GM18502 (cell line): ENCODE results near the gene ABCF3.
A peak's percentile ranks its signal among the peaks of the same experiment; 100 is the strongest.

Experiments
- ATAC-seq: cut with Tn5 transposase; IDR thresholded peaks from one replicate; pipeline ENCODE4 v1.9.1; 2021; ENCODE audit warnings: mild to moderate bottlenecking; ENCODE audit not compliant: unreplicated experiment, poor library complexity

The ABCF3 gene

DNA sequence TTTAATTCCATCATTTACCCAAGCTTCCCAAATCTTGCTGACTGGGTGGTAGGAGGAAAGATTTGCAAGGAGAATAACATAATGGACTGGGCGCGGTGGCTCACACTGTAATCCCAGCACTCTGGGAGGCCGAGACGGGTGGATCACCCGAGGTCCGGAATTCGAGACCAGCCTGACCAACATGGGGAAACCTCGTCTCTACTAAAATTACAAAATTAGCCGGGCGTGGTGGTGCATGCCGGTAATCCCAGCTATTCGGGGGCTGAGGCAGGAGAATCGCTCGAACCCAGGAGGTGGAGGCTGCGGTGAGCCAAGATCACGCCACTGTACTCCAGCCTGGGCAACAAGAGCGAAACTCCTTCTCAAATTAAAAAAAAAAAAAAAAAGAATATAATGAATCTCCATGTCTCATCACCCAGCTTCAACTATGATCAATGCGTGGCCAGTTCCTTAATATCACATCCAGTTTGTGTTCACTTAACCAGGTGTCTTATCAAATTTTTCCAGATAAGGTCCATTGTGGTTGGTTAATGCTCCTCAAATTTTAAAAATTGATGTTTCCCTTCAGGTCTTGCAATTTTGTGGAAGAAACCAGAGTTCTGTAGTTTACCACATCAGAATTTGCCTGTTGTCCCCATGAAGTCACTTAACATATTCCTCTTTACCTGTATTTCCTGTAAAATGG, 1.3 kb upstream of the ABCF3 start:
- ATAC-seq = no peak

DNA sequence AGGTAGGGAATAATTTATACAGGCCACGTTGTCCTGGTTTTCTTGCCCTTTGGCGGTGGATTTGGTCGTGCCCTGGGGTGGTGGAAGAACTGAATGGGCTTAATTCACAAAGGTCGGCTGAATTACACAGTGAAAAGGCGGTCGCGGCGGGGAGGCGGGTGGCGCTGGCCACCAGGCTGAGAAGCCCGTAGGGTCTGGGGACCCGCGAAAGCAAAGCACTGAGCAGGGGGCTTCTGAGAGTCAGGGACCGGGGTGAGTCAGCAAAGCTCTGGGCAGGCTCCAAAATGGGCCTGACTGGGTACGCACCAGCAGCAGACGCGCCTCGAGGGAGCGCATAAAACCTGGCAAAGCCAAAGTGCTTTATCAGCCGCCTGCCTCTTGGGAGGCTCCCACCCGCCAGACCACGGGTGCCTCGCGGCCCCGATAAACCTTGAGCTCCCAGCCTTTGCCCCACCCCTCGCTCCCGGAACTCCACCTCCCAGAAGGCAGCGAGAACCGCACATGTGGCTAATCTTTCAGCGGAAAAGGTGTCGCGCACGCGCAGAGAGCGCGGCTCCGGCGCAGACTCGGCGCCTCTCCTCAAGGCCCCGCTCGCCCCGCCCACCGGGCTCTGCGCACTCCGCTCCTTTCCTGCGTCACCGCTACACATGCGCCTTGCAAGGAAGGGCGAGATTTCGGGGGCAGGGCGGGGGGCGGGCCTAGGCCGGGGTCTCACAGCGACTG, 377 bp upstream of the ABCF3 start:
- peak; percentile 92 for ATAC-seq

DNA sequence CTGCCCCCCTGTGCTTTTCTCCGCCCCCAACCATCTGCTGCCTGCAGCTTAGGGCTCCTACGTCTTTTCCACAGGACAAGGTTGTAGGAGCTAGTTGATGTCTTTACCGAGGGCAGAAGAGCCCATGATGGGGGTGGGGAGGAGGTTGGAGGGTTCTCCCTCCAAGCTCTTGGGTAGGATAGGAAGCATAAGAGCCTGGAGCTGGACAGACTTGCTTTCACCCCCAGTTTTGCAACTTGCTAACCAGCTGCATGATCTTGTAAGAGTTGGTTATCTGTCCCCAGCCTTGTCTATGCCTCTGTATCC, 856 bp downstream of the ABCF3 start:
- no peak for ATAC-seq

DNA sequence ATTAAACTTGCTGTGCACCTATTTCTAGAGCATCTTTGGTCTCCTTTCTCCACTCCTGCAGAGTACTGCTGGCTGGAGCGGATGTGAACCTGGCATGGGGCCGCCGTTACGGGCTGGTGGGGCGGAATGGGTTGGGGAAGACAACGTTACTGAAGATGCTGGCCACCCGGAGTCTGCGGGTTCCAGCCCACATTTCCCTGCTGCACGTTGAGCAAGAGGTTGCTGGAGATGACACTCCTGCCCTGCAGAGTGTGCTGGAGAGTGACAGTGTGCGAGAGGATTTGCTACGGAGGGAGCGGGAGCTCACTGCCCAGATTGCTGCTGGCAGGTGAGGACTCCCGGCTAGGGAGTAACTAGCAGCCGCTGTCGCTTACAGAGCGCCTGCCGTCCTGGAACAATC, 2.1 kb downstream of the ABCF3 start:
- ATAC-seq = no peak

DNA sequence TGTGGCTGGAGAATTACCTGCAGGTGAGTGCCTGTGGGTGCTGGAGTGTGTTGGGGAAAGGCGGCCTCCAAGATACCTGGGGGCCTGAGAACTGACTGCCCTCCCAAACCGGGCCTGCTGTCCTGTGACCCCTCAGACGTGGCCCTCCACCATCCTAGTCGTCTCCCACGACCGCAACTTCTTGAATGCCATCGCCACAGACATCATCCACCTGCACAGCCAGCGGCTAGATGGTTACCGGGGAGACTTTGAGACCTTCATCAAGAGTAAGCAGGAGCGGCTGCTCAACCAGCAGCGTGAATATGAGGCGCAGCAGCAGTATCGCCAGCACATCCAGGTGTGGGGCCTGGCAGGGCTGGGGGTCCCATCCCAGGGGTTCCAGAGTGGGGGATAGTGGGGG, 3.4 kb downstream of the ABCF3 start:
- no peak for ATAC-seq

DNA sequence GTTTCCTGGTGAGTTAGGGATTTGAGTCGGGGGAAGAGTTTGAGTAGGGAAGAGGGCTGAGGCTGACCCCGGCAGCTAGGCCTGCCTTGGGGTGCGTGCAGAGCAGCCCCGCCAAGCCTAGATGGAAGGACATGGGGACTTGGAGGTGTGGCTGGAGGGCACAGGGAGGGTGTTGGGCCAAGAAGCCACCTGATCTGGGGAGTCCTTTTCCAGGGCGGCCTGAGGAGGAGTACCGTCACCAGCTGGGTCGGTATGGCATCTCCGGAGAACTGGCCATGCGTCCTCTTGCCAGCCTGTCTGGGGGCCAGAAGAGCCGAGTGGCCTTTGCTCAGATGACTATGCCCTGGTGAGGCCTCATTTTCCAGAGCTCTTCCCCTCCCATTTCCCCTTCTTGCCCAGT, 6.9 kb downstream of the ABCF3 start:
- no peak for ATAC-seq

DNA sequence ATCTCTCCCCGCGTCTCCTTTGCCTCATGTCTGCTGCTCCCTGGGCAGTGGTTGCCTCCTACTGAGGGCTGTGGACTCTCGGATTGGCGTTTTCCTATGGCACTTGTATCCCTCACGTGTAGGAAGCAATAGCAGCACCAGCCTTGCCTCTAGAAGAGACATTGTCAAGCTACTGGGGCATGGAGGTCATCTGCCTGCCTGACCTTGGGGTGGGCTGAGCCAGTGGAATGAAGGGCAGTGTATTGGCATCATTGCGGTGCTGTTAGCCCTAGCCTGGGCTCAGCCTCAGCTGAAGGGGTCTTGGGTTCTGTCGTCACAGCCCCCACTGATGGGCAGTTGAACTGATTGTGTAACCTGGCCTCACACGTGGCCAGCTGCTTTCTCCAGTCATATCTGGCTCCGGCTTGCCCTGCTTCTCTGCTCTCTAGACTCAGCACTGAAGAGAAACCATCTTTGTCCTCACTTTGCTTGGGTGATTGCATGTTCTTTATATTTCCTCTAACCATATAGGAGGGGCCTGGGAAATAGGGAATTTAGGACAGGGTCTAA, 8.1 kb downstream of the ABCF3 start:
- ATAC-seq = no peak

DNA sequence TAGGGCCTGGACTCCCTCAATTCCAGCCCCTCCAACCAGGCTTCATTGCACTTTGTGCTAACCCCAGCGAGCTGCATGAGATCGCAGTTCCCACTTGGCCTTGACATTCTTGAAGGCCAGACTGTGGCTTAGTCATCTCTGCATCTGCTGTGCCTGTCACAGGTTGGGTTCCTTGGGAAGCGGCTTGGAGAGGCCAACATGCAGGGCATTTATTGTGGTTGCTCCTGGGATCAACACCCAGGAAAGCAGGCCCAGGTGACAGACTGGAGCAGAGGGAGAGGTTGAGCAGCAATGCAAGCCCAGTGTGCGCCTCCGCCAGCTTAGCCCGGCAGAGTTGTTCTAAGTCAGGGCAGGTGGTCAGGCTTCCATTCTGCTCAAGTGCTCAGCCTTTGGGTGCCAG, 10.5 kb downstream of the ABCF3 start:
- ATAC-seq = no peak

DNA sequence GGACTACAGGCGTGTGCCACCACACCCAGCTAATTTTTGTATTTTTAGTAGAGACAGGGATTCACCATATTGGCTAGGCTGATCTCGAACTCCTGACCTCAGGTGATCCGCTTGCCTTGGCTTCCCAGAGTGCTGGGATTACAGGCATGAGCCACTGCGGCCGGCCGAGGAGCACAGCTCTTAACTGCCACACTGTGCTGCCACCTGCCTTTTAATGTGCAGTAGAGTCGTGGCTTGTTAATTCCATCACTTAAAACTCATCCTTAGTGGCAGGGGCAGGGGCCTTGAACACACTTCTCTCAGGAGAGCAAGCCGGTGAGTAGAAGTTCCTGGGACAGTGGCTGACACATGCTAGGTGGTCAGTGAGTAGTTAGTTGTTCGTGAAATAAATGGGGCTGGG, 12.5 kb downstream of the ABCF3 start:
- ATAC-seq = no peak

DNA sequence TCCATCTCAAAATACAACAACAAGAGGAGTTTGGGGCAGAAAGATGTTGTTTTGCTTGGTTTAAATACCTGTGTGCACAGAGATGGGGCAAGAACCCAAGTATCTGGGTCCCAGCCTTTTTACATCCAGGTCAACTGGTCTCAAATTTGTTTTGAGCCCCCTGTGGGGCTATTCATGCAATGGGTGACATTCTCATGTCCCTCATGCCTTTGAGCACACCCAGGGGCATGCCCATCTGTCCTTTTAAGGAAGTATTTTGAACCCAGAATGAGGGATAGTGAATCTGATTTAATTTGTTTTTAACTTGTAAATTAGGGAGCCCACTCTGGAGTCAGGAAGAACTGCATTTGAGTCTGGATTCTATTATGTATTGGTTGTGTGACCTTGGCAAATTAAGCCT, 14.8 kb downstream of the ABCF3 start:
- no peak for ATAC-seq

DNA sequence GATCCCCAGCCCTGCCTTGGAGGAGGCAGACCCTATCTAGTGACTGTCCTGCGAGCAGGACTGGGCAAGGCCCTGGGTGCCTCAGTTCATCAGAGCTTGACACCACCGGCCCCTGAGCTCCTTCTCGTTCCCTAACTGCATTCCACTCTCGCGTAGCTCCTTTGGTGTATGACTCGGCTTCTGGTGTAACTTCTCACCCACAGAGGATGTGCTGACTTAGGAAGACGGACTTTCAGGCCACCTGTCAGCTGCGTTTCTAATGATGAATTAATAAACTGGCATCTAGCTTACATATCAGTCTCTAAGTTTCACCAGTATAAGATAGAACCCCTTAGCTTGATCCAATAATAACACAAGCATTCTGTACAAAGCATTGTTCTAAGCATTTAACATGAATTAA, 17.5 kb downstream of the ABCF3 start:
- no peak for ATAC-seq

DNA sequence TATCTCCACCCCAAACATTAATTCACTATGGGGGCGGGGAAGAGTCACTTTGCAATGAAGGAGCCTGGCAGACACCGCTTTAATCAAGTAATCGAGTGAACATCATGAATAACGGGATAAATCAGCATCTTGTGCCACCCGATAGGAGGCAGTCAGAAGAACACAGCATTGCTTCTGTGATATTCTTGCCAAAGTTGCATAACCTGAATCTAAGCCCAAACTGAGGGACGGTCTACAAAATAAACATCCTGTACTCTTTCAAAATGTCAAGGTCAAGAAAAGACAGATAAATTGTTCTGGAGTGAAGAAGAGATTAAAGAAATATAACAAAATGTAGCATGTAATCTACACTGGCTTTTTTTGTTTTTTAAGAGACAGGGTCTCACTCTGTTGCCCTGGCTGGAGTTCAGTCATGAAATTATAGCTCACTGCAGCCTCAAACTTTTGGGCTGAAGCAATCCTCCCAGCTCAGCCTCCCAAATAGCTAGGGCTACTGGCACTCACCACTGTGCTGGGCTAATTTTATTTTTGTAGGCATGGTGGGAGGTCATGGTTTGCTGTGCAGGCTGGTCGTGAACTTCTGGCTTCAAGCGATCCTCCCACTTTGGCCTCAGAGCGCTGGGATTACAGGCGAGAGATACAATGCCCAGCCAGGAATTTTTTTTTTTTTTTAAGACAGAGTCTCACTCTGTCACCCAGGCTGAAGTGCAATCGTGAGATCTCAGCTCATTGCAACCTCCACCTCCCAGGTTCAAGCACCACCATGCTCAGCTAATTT, 23.3 kb downstream of the ABCF3 start:
- ATAC-seq = no peak

DNA sequence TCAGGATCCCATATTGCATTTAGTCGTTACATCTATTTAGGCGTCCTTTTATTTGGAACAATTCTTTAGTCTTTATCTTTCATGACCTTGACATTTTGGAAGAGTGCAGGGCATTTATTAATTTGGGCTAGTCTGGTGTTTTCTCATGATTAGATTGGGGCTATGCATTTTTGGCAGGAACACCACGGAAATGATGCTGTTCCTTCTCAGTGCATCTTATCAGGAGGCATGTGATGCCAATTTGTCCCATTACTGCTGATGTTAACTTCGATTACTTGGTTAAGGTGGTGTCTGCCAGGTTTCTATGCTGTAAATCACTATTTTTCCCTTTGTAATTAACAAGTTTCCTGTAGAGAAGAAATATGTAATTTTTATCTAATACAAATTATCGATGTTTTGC, 25.3 kb downstream of the ABCF3 start:
- no peak for ATAC-seq

DNA sequence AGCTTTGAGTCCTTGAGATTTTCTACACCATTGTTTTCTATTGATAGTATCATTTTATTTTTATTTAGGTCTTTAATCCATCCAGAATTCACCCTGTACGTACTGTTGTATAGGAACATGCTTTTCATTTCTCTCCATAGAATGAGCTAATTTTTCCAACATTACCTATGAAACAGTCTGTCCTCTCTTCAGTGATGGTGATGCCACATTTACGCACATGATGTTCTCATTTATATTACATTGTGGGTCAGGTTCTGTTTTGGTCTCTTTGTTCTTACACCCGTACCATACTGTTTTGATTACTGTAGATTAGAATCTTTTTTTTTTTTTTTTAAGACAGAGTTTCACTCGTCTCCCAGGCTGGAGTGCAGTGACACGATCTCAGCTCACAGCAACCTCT, 25.7 kb downstream of the ABCF3 start:
- ATAC-seq = no peak

DNA sequence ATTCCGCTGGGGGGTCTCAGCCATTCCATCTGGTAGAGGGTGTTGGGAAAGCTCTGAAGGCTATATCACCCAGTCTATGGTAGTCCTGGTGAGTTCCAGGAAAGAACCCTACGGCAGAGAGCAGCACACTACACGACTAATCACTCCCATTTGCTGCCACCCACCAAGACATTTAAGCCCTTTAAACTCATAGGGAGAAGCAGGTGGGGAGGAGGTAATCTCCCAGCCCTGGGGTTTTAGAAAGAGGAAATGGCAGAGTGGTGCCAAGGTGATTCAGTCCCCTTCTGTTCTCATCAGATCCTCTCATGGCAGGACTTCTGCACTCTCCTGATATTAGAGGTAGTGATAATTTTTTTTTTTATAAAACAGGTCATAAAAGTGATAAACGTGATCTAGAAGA, 32.8 kb downstream of the ABCF3 start:
- ATAC-seq = no peak

DNA sequence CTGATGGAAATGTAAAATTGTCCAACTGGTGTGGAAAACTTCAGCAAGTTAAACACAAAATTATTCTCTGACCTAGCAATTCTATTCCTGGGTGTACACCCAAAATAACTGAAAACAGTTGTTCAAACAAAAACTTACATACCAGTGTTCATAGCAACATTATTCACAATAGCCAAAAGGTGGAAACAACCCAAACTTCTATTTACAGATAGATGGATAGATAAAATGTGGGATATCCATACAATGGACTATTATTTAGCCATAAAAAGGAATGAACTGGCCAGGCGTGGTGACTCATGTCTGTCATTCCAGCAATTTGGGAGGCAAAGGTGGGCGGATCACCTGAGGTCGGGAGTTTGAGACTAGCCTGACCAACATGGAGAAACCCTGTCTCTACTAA, 36.5 kb downstream of the ABCF3 start:
- no peak for ATAC-seq

DNA sequence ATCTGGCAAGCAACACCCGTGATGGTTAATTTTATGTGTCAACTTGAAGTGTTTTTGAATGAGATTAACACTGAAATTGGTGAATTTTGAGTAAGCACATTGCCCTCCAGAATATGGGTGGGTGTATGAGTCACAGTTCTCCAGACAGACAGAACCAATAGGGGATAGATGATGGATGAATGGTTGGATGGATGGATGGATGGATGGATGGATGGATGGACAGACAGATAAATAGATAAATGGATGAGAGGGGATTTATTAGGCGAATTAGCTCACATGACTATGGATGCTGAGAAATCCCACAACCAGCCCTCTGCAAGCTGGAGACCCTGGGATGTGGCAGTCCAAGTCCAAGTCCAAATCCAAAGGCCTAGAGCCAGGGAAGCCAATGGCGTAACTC, 37.9 kb downstream of the ABCF3 start:
- no peak for ATAC-seq

DNA sequence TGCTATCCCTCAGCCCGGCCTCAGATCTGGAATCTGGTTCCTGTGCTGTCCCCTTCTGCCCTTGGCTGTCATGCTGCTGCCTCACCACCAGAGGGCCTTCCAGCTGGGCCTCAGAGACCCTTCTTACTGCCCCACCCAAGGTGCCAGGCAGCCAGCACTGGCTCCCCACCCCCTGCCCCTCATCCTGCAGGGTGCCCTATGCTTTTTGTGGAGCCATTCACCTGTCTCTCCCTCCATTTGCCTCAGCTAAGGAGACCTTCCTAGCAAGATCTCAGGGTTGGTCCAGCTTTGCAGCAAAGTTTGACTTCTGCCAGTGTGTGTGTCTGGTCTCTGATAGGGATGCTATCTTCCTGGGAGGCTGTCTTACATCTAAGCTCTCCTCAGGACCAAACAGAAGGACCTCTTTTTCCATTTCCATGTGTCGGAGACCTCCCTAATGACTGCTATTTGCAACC, 41.5 kb downstream of the ABCF3 start:
- no peak for ATAC-seq

DNA sequence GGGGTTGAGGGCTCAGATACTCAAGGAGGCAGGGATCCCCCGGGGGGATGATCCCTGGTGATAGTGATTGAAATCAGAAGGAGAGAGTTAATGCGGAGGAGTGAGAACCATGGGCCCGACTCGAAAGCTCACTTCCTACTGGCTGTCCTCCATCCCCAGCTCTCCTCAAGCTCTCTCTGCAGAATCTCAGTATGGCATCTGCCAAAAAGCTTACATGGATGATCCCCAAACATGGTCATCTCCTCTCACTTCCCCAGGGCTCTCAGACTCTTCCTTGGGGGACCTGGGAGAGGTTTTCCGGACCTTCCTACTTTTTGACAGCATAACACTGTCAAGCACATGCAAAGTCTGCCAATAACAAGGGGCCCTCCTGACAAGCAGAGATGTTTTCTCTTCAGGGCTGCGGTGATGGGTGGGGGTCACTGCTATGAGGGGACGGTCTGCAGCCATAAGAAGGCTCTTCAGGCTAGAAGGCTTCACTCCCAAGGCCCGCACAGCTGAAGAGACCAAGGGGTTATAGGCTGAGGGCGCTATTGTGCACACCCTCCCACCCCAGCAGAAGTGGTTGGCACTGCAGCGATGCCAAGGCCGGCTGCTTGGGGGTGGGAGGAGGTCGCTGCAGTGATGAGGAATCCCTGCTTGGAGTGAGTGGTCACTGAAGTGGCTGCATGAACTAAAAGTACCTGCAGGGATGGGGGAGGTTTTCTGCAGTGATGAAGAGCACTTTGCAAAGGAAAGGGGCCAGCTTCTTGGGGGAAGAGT, 42.6 kb downstream of the ABCF3 start:
- no peak for ATAC-seq

DNA sequence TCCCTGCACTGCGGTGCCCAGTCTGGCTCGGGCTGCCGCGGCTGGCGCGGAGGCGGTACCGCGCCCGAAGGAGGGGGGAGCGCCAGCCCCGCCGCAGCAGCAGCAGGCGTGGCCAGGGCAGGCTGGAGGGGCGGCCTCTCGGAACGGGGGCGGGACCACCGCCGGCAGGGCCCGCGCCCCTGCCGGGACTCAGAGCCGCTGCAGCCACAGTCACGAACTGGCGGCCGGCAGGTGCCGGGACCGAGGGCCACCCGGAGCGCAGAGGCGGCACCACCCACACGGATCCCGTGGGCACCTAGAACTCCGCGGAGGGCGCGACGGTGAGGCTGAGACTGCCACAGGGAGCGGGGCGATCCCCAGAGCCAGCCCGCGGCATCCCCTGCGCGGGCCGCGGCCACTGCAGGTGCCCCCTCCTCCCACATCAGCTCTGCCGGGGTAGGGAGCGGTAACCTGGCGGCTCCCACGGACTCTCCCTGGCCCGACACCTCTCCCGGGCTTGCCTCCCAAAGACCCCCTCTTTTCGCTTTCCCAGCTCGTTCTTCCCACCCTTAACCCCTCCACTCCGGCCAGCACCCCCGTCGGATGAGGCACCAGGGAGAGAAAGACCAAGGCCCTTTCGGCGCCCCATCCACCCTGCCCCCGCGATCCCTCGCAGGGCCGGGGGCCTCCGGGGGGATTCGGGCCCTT, 43.5 kb downstream of the ABCF3 start, which contains the start of gene VWA5B2:
TSS of gene VWA5B2 (plus strand) at position 192 of the 687 bp plus-strand sequence. CDS start 944 bp downstream, outside the sequence.
- peak; percentile 88 for ATAC-seq
